ENCODE measurements around the gene MITF.
"Not testable (repeated sequence)": the region's sequence is repeated elsewhere in the genome, so short reads cannot be mapped to it uniquely, and the experiment has no call there.

The MITF gene

DNA sequence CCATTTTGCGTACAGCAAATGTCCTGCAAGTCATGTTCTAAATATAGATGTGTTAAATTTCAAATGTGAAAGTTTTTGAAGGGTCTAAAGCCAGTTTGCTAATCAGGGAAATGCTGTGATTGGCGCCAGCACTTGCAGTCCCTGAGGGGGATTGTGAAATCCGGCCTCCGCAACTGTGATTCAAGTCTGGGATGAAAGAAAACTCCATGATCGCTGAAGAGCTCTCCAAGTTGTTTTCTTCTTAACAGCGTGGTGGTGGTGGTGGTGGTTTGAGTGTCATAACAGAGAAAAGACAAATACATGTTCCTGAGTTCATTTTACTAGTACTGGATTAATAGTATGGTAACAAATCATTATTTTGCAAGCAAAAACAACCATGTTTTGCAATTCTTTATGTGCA, 51.8 kb downstream of the MITF start:
- DNase-seq (ENCODE audit: low spot score): no peak

DNA sequence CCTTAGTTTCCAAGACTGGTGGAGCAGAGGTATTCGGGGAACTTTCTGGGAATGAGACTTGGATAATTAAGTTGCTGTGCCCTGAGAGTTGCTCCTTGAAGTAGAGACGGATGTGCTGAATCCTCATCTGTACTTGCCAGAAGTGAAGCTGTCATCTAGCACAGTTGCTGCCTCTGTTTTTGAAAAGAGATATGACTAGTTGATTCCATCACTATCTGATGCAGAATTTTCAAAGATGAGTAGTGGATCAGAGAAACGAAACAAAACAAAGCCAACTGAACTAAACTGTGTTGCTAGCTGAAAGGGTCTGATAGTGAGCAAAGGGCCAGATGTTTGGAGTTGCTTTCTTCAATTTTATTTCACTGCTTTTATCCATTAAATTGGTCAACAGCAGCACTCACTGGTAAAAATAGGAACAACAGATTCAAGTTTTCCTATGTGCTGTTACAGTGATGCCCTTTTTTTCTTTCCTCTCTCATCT, 52.7 kb downstream of the MITF start:
- no peak for DNase-seq (ENCODE audit: low spot score)

DNA sequence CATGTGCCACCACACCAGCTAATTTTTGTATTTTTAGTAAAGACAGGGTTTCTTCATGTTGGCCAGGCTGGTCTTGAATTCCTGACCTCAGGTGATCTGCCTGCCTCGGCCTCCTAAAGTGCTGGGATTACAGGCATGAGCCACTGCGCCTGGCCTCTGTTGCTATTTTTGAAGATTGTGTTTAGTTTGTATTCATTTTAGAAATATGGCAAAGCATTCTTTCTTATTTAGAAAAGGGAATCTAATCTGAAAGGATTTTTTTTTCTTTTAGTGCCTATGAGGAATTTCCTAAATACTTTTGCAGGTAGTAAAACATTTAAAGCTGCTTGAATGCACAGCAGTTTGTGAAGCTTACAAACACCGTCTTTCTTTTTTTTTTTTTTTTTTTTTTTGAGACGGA, 56.9 kb downstream of the MITF start:
- not testable (repeated sequence) for DNase-seq (ENCODE audit: low spot score)

DNA sequence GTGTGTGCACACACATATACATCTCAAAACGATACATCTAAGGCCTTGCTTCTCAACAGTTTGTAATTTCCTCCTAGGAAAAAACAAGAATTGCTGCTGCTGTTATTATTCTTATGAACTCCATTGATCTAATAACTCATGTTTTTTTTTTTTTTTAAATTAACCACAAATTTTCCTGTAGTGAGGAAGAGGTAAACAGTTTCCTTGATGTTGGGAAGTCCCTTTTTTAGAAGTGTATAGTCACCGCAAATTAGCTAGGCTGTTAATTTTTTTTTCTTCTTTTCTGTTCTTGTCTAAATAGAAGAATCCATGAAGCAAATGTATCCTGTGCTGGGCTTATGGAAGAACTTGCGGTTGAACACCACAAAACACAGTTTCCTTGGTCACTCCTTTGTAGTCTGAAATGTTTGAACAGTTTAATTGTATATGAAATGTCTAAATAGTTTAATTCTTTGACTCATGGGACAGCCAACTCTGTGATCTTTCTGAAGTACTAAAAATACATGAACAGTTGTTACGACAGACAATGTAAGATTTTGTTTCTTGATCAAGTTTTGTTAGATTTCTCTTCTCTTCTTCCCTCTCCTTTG, 64.5 kb downstream of the MITF start:
- peak; percentile 68 for DNase-seq (ENCODE audit: low spot score)

DNA sequence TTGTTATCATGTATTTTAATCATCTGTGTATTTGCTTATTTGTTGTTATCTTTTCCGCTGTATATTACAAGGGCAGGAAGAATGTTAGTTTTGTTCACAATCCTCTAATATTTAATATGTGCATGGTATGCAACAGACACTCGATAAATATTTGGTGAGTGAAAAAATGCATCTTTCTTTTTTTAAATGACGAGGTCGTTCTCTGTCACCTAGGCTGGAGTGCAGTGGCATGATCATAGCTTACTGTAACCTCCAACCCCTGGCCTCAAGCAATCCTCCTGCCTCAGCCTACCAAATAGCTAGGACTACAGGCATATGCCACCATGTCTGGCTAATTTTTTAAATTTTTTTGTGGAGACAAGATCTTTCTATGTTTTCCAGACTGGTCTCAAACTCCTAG, 66.2 kb downstream of the MITF start:
- no peak for DNase-seq (ENCODE audit: low spot score)

DNA sequence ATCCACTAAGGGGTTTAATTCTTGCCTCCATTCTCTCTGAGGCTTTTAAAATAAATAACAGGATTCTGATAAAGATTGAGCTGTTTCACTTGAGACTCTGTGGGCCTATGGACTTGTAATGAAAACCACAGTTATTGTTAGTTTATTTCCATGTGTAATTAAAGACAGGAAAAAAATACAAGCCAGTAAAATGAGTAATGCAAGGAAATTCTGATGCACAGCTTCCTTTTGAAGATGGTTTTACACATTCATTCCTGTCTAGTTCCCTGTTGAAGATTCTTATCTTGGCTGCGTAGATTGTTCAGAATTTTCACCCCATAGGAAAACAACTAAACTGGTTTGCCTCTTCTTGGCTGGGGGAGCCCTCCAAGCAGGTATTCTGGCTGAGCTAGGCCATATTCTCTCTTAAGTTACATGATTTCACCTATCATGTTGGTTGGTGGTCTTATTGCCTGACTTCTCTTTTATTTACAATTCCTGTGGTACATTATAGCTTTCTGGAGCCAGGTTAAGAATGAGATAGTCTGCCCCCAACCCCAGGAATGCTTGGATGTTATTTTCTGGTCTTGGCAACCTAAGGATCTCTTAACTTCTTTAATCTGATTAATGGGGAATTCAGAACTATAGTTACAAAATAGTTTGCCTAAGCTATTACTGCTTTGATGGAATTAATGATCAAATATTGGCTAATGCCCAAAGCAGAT, 67.6 kb downstream of the MITF start:
- peak; percentile 63 for DNase-seq (ENCODE audit: low spot score)

DNA sequence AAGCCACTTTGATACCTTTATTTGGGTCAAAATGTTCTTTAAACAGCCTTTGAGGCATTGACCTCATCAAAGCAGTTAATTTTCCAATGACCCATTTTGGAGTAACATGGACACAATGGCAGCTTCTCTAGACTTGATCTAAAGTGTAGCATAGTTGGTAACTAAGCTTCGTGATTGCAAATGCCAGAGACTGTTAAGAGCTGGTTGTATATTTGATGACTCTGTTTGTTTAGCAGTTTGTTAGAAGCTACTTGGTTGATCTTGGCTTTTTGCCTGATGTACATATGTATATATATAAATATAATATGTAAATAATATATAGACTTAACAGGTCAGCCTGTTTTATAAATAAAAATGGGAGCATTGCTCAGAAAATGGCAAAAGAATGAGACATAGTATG, 68.4 kb downstream of the MITF start:
- DNase-seq (ENCODE audit: low spot score): no peak

DNA sequence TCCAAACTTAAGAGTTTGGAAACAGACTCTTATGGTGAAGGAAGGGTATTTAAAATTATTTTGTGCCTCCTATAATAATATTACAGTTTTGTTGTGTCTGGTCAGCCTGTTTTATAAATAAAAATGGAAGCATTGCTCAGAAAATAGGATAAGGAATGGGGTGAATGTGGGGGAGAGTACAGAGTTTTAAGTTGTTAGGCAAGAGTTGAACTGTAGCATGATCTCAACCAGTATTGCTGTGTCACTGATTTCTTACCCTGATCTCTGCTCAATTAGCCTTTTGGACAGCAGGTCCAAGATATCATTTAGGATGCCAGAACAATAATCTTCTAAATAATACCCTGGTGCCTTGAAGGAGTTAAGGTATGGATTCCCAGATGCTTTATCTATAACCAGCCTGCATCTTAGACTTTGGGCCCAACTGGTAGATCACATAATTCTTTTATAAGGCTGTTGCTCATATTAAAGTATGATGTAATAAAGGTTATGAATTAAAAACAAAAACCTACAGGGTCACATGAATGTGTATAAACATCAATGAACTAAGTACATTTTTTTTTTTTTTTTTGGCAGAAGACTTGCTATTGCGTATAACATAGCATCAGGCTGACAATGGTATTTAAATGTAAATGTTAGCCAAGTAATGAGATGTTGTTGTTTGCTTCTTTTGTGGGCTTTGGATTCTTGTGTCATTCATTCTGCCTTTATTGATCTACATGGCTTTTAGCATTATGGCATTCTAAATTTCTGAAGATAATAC, 70.0 kb downstream of the MITF start:
- no peak for DNase-seq (ENCODE audit: low spot score)

DNA sequence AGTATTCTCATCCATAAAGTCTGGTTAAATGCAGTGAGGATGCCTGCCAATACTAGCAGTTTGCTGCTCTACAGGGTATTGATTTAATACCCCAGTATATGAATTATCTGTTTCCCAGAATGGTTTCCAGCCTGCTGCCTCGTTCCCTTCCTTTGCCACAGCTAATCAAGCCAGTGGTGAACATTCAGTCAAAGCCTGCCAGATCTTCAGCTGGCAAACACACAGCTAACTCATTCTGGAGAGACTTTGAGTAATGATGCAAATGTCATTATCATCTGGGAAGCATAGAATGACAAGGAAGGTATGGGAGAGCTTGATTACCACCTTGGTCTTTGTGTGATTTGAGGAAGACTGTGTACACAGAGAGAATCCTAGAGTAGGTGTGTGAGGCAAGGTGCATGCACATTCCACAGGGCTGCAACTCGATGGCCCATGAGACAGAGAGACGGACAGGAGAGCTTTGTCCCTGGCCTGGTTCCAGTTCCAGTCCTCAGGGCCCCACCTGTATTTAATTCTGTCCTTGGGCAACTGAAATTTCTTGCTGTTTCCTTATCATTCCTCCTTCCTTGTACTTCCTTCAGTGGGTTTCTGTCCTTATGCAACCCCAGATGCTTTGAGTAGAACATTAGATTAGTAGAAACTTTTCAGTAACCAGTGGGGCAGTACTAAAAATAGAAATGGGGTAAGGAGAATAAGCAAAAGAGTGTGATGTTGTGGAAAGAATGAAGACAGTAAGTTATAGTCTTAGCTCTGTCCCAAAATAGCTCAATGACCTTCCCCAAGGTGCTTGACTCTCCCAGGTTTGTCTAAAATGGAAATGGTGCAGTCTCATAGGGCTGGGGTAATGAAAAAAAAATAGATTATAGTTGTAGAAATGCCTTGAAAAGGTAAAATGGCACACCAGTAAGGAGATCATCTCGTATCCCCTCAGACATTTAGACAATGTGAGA, 72.5 kb downstream of the MITF start:
- DNase-seq (ENCODE audit: low spot score): no peak

DNA sequence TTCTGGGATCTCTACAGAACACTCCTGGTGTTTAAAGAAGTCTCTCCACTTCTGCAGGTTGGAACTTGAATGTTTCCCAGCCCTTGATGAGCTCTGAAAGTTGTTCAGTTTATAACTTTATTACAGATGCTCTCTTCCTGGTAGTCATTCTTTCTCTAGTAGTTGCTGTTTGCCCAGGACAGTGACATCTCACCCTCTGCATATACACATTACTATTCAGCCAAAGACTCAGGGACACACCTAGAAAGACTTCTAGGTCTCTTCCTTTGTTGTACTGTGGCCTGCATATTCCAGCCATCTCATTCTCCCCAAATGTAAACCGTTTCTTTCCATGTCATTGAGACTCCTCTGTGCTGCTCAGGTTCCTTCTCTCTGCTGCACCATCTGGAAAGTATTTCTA, 76.7 kb downstream of the MITF start:
- no peak for DNase-seq (ENCODE audit: low spot score)

DNA sequence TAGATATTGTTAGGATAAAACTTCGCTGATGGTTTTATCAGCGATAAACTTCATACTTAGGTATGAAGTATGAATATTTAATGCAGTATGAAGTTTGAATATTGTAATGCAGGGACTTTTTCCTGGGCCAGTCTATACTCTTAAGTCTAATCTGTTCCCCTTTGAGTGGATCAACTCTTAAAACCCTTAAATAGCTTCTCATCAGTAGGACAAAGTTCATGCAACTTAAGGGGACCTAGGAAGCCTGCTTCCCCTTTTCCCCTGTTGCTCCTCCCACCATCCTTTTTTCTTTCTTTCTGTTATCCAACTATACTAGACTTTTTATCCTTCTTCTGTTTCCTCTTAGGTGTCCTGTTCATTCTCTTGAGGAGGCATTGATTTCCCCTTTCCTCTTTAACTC, 78.7 kb downstream of the MITF start:
- no peak for DNase-seq (ENCODE audit: low spot score)

DNA sequence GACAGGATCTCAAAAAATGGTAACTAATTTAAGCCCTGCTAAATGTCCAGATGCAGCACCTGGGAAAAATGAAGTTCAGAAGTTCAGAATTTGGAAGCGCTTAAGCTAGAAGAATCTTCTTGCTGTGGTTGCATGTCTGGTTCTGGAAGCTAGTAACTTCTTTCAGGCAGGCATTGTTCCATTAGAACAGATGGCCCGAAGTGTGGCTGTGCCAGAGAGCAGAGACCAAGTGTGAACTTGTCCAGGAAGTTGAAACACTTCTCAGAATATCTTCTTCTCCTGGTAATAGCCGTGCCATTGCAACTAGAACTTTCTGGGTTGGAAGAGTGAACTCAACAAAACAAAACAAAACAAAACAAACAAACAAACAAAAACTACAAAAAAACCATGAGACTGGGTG, 80.0 kb downstream of the MITF start:
- no peak for DNase-seq (ENCODE audit: low spot score)

DNA sequence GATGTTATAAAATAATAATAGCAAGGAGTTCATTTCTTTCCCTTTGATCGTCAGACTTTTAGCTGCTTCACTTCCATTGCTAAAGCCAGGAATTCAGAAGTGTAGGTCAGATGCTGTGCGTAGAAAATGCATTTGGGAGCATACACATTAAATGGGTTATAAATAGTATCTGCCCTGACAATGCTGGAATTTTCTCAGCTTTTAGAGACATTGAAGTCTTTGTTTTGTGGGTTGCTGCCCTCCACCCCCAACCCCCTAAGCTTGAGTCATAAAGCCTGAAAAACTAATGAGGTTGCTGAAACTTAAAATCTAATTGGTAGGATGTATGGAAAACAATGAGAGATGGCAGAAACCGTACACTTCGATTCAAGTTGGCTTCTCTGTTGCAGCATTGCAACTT, 81.9 kb downstream of the MITF start:
- peak; percentile 97 for DNase-seq (ENCODE audit: low spot score)

DNA sequence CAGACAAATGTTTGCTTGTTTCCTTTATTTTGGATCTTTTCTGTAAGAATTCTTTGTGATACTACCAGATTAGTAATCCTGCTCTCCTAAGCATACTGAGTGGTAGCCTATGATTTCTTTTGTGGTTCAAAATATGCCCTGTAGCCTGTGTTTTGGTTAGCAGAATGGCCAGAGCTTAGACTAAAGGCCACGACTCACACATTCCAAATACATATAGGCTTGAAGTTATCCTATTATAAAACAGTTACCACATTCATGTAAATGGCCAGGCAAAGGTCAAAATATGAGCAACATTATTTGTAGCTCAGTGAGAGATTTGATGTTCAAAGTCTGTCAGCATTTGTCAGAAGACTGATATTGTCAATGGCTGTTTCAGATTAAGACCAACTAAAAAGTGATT, 84.5 kb downstream of the MITF start:
- DNase-seq (ENCODE audit: low spot score): peak; percentile 77

DNA sequence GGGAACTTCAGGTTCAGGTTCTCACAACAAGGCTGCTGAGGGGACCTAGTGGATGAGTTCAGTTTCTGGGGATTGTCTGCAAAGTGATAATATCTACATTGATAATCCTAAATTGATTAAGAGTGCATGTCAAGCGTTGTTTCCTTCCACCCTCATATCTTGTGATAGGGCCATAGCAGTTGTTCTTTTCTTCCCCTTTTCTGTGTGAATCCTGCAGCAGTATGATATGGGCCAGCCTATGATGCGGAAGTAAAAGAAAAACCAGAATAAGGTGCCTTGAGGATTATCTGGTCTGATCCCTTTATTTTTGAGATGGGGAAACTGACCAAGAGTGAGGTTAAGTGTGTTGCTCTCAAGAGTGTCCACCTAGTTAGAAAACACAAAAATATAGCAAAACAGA, 86.2 kb downstream of the MITF start:
- no peak for DNase-seq (ENCODE audit: low spot score)

DNA sequence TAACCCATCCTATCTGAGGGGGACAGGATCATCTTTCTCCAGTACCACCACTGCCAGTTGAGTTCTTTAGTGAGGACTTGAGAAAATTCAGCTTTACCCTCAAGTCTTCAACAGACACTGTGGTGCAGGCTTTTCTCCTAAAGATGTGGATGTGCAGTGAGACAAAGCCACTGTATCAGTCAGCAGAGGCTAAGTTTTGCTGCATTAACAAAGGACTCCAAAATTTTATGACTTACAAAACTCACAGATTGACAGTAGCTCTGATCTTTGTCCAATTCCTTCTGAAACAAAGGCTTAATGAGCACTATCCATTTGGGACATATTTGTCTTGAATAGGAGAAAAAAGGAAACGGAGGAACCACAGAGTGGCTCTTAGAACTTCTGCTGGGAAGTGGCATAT, 87.9 kb downstream of the MITF start:
- no peak for DNase-seq (ENCODE audit: low spot score)

DNA sequence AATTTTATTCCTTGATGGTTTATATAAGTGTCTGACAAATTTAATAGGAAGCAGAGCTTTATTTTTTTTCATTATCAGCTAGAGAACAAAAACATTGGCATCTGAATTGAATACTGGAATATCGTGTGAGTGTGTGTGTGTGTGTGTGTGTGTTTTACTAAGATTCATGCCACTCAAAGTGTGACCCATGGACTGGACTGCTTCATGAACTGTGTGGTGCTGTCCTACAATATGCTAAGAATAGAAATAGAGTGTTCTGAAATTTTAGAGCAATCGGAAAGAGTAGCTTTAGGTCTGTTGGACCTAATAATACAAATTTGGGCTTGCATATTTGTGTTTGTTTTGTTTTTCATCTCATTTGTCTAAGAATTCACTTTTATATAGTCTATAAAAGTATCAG, 89.6 kb downstream of the MITF start:
- DNase-seq (ENCODE audit: low spot score): no peak

DNA sequence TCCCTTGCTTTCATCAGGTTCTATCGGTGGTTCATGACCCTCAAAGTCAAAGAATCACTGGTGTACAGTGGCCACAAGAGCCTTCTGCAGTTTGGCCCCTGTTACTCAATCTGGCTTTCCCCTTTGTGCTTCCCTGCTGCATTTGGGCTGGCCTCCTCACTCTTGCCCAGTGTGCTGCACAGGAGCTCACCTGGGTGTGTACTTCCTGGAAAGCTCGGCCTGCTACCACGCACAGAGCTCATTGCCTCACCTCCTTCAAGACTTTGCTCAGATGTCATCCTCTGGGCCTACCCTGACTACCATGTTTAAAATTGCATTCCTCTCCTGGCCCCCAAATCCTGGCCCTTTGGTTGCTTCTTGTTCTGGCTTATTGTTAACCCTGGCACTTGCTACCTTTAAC, 90.9 kb downstream of the MITF start:
- DNase-seq (ENCODE audit: low spot score): no peak

DNA sequence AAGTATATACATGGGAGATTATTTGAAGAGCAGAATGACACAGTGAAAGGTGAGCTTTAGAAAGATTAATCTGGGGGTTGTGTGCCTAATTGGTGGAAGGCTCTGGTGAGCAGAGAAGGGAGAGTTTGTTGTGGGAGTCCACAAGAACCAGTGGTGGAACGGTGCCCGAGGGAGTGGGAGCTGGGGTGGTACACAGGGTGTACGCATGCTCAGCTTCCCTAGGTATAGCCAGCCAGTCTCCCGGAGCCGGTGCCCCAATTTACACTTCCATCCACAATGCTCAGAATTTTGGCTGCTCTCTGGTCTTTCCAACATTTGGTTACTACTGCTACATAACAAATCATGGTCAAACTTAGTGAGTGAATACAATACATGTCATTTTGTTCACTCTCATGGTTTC, 92.5 kb downstream of the MITF start:
- DNase-seq (ENCODE audit: low spot score): no peak

DNA sequence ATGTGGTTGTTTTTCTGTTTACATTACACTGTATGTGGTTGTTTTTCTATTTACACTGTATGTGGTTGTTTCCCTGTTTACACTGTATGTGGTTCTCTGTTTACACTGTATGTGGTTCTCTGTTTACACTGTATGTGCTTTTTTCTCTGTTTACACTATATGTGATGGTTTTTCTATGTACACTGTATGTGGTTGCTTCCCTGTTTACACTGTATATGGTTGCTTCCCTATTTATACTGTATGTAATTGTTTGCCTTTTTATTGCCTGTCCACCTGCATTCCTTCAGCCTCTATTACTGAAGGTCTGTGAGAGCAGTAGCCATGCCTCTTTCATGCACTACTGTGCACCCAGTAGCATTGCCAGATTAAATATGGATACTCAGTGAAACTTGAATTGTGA, 94.3 kb downstream of the MITF start:
- no peak for DNase-seq (ENCODE audit: low spot score)

DNA sequence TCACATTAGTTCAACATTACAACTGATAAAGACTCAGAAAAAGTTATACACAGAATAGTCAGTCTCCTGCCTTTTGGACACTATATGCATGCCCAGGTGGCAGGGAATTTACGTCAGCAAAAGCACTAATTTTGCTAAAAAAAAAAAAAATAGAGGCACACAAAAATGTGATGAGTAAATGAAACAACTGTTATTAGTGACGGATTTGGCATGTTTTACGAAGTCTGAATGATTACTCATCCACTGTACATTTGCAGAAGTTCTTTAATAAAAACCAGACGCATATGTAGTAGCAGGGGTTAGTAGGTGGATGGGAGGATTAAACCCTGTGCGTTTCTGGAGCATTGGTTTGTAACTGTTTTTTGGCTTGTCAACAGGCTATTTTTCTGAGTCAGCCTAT, 99.0 kb downstream of the MITF start:
- no peak for DNase-seq (ENCODE audit: low spot score)
